ENCODE results near the gene DNMT1.

- TF ChIP-seq, protein P1, sequence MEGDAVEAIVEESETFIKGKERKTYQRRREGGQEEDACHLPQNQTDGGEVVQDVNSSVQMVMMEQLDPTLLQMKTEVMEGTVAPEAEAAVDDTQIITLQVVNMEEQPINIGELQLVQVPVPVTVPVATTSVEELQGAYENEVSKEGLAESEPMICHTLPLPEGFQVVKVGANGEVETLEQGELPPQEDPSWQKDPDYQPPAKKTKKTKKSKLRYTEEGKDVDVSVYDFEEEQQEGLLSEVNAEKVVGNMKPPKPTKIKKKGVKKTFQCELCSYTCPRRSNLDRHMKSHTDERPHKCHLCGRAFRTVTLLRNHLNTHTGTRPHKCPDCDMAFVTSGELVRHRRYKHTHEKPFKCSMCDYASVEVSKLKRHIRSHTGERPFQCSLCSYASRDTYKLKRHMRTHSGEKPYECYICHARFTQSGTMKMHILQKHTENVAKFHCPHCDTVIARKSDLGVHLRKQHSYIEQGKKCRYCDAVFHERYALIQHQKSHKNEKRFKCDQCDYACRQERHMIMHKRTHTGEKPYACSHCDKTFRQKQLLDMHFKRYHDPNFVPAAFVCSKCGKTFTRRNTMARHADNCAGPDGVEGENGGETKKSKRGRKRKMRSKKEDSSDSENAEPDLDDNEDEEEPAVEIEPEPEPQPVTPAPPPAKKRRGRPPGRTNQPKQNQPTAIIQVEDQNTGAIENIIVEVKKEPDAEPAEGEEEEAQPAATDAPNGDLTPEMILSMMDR (IDR thresholded peaks at IDR 0.05): no peak
- no peak for TF ChIP-seq ZFX (IDR thresholded peaks at IDR 0.05; ENCODE audit: borderline replicate concordance)
Measured at GRCh38 chr19:10104665-10105508, 89.9 kb downstream of the DNMT1 start.
